Measurements from ENCODE around the gene PFKL.
"Not testable (repeated sequence)": the region's sequence is repeated elsewhere in the genome, so short reads cannot be mapped to it uniquely, and the experiment has no call there.

The PFKL gene

DNA sequence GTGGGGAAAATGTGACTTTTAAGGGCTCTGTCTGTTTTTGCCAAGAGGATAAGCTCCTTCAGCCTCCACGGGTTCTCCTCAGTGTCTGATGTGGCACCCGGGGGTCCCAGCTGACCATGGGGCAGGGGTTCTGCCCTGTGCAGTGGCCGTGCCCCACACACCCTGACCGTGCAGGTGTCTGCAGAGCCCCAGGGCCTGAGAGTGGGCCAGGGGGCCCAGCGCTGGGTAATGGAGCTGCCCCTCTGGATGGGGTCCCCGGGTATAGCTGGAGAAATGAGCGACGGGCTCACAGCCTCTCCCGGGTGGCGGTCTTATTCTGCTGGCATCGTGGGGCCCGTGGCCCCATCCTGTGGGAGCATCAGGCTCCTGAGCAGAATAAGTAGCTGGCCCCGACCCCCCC lies 2.9 kb upstream of the PFKL start:
- Mint-ChIP-seq H3K4me1 (ENCODE audit: low read depth) (peaks cover 38% of the 10 kb centered on the region), H3K4me3 (no peak overlapping the region), H3K9me3 (no peaks in the 10 kb centered on the region), H3K27me3 (no peaks in the 10 kb centered on the region), H3K27ac (no peak overlapping the region), H3K36me3 (ENCODE audit: low read depth) (no peaks in the 10 kb centered on the region)

DNA sequence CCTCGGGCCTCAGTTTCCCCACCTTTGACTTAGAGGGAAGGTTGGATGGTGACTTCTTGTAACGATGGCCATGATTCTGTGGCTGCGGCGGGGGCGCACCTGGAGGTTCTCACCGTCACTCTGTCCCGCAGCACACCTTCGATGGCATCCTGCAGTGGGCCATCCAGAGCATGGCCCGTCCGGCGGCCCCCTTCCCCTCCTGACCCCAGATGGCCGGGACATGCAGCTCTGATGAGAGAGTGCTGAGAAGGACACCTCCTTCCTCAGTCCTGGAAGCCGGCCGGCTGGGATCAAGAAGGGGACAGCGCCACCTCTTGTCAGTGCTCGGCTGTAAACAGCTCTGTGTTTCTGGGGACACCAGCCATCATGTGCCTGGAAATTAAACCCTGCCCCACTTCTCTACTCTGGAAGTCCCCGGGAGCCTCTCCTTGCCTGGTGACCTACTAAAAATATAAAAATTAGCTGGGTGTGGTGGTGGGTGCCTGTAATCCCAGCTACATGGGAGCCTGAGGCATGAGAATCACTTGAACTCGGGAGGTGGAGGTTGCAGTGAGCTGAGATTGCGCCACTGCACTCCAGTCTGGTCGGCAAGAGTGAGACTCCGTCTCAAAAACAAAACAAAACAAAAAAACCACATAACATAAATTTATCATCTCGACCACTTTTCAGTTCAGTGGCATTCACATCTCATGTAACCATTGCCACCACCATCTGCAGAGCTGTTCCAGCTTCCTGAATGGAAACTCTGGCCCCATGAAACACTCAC lies 2.1 kb upstream of the PFKL start:
- Mint-ChIP-seq H3K9me3 (no peaks in the 10 kb centered on the region), H3K27me3 (no peaks in the 10 kb centered on the region), H3K36me3 (ENCODE audit: low read depth) (no peaks in the 10 kb centered on the region), H3K4me3 (no peak overlapping the region), H3K4me1 (ENCODE audit: low read depth) (peaks cover 46% of the 10 kb centered on the region), H3K27ac (peak overlapping the region; percentile 47)

DNA sequence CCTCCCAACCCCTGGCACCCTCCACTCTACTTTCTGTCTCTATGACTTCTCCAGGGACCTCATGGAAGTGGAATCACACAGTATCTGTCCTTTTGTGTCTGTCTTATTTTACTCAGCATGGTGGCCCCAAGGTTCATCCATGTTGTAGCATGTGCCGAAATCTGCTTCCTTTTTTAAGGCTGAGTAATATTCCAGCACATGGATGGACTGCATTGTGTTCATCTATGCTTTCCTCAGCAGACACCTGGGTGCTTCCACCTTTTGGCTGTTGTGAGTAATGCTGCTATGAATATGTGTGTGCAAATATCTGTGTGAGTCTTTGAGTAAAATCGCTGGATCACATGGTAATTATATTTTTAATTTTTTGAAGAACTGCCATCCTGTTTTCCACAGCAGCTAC lies 1.6 kb upstream of the PFKL start:
- Mint-ChIP-seq H3K27ac (peak overlapping the region; percentile 47), H3K27me3 (no peaks in the 10 kb centered on the region), H3K9me3 (no peaks in the 10 kb centered on the region), H3K36me3 (ENCODE audit: low read depth) (no peaks in the 10 kb centered on the region), H3K4me3 (peak overlapping the region; percentile 37), H3K4me1 (ENCODE audit: low read depth) (peaks cover 51% of the 10 kb centered on the region)

DNA sequence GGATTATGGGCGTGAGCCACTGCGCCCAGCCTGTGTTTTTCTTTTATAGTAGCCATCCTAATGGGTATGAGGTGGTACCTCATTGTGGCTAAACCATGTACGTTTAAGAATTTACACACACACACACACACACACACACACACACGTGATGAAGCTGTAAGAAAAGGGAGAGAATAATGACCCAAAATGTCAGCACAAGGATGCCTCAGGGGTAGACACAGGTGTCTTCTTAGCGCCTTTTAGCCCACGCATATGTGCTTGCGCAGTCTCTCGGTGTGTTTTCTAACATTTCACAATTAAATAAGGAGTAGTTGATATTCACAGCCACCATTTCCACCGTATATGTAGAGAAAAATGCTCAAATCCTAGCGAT lies 782 bp upstream of the PFKL start:
- Mint-ChIP-seq H3K4me3 (peak overlapping the region; percentile 85), H3K27me3 (no peaks in the 10 kb centered on the region), H3K27ac (peak overlapping the region; percentile 97), H3K4me1 (ENCODE audit: low read depth) (peaks cover 56% of the 10 kb centered on the region), H3K9me3 (no peaks in the 10 kb centered on the region), H3K36me3 (ENCODE audit: low read depth) (no peaks in the 10 kb centered on the region)

DNA sequence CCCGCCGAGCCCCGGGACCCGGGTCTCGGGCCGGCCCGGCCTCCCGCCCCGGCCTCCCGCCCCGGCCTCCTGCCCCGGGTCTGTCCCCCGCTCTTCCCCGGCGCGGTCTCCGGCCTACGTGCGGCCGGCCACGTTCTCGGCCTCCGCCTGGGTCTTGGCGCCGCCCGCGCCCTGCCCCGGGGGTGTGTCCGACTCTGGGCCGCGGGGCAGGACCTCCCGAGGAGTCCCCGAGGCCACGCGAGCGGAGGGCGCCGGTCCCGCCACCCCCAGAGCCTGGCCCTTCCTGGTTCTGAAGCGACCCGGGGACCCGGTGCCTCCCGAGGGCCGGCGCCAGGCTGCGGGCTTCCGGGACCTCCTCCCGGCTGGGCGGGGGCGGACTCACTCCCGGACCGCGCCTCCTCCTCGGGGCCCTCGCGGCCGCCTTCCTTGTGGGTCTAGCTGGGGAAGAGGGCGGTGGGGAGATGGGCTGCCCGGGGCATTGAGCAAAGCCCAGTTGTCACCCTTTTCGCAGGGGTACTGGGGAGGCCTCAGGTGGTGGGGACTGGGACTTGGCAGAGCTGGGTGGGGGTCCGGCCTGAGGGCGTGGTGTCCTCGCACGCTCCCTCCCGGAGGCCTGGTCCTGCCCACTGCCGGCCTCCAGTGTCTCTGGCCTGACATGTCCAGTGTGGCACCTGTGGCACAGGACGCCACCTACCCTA lies 558 bp downstream of the PFKL start:
- Mint-ChIP-seq H3K4me1 (ENCODE audit: low read depth) (peaks cover 58% of the 10 kb centered on the region), H3K9me3 (no peaks in the 10 kb centered on the region), H3K27ac (peak overlapping the region; percentile 58), H3K36me3 (ENCODE audit: low read depth) (peaks cover 4% of the 10 kb centered on the region), H3K4me3 (peak overlapping the region; percentile 84), H3K27me3 (no peaks in the 10 kb centered on the region)

DNA sequence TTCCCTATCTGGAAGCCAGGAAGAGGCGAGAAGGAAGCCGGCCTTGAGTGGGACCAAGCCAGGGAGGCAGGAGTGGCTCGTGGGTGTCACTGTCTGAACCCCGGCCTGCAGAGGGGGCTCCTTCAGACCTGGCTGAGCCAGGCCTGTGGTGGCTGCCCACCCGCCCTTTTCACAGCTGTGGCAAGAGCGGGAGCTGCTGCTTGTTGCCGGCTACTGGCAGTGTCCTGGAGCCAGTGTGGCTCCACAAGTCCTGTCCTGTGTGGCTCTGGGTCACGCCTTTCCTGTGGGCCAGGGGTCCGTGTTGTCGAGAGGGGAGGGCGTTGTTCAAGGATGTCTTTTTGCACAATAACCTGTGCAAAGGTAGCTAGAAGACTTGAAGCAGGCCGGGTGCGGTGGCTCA lies 1.3 kb downstream of the PFKL start:
- no peaks in the 10 kb centered on the region for H3K9me3 Mint-ChIP-seq
- H3K4me3 Mint-ChIP-seq: peak overlapping the region; percentile 84
- H3K4me1 Mint-ChIP-seq (ENCODE audit: low read depth): peaks cover 56% of the 10 kb centered on the region
- H3K36me3 Mint-ChIP-seq (ENCODE audit: low read depth): peaks cover 4% of the 10 kb centered on the region
- H3K27me3 Mint-ChIP-seq: no peaks in the 10 kb centered on the region
- peak overlapping the region; percentile 58 for H3K27ac Mint-ChIP-seq

DNA sequence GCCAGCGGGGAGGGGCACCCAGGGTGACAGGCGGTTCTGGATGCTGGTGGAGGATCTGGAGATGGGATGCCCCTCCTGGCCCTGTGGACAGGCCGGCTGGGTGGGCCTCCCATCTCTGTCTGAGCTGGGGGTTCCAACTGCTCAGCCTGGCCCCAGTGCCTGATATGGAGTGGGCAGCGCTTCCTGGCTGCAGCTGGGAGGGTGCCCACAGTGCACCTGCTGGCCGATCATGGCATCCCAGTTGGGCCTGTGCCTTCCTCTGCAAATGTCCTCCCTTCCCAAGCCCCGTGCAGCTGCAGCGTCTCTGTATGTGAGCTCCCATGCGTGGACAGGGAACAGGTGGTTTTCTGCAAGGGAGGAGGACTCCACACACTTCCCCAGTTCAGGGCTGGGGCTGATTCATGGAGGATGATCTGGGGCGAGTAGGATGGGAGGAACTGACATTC lies 2.1 kb downstream of the PFKL start:
- peaks cover 56% of the 10 kb centered on the region for H3K4me1 Mint-ChIP-seq (ENCODE audit: low read depth)
- peak overlapping the region; percentile 32 for H3K4me3 Mint-ChIP-seq
- no peaks in the 10 kb centered on the region for H3K27me3 Mint-ChIP-seq
- peak overlapping the region; percentile 40 for H3K27ac Mint-ChIP-seq
- H3K9me3 Mint-ChIP-seq: no peaks in the 10 kb centered on the region
- peaks cover 4% of the 10 kb centered on the region for H3K36me3 Mint-ChIP-seq (ENCODE audit: low read depth)

DNA sequence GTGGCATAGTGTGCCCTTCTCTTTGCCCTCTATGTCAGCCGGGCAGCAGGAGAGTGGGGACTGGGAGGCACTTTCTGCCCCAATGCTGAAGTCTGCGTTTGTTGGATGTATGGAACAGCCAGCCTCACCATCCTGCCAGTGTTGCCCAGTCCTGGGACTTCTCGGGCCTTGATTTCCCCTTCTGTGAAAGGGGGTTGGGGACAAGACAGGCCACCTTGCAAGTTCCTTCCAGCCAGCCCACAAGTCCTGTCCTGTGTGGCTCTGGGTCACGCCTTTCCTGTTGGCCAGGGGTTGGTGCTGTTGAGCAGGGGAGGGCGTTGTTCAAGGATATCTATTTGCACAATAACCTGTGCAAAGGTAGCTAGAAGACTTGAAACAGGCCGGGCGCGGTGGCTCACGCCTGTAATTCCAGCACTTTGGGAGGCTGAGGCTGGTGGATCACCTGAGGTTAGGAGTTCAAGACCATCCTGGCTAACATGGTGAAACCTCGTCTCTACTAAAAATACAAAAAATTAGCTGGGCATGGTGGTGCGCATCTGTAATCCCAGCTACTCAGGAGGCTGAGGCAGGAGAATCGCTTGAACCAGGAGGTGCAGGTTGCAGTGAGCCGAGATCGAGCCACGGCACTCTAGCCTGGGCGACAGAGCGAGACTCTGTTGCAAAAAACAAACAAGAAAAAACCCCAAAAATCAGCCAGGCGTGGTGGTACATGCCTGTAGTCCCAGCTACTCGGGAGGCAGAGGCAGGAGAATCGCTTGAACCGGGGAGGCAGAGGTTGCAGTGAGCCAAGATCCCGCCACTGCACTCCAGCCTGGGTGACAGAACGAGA lies 2.9 kb downstream of the PFKL start:
- H3K27me3 Mint-ChIP-seq; H3K36me3 Mint-ChIP-seq (ENCODE audit: low read depth); H3K27ac Mint-ChIP-seq; H3K9me3 Mint-ChIP-seq: not testable (repeated sequence)
- Mint-ChIP-seq H3K4me1 (ENCODE audit: low read depth) (peaks cover 50% of the 10 kb centered on the region), H3K4me3 (peak overlapping the region; percentile 32)

DNA sequence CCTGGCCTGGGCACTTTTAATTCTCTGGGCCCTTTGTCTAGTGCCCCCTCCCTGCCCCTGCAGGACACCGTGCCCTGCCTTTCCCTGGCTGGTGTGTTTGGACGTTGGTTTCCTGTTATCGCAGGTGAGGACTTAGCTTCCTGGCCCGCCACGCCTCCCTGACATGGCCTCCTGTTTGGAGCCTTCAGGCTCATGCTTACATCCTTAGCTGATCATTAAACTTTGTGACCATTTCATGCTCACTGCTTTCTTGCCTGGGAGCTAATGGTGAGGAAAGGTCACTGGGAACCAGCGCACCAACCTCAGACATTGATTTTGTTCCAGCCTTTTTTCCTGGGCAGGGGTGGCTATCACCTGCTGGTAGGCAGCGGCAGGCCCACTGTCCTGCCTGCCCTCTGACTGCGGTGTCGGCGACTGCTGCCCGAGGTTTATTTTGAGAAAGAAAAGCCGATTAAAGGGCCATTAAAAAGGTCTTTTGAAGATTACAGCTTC lies 3.7 kb downstream of the PFKL start:
- Mint-ChIP-seq H3K4me3 (no peak overlapping the region), H3K27me3 (no peaks in the 10 kb centered on the region), H3K9me3 (no peaks in the 10 kb centered on the region), H3K27ac (no peak overlapping the region), H3K4me1 (ENCODE audit: low read depth) (peaks cover 43% of the 10 kb centered on the region), H3K36me3 (ENCODE audit: low read depth) (peaks cover 12% of the 10 kb centered on the region)

DNA sequence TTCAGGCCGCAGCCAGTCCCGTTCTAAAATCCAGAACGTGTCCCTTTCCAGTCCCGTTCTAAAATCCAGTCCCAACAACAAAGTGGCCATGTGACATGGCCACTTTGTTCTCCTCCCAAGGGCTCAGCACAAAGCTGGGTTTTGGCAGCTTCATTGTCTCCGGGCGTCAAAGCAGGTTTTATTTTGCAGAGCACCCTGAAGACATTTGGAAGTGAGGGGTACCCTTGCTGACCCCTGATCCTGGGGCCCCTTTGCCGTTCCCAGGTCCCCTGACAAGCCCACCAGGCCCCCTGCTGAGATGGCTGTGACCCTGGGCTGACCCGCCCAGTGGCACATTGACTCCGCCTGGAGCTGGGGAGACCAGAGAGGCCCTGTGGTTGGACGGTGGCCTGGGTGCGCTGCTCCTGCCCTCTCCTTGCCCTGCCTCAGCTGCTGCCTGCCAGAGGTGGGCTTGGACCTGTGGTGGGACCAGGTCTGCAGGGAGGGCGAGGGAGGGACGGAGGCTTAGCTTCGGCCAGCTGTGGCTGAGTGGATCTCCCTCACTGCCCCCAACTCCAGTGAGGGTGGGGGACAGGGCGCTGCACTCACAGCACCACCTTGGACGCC lies 4.3 kb downstream of the PFKL start:
- Mint-ChIP-seq H3K27ac (no peak overlapping the region), H3K4me3 (no peak overlapping the region), H3K27me3 (no peaks in the 10 kb centered on the region), H3K9me3 (no peaks in the 10 kb centered on the region), H3K36me3 (ENCODE audit: low read depth) (peaks cover 12% of the 10 kb centered on the region), H3K4me1 (ENCODE audit: low read depth) (peaks cover 39% of the 10 kb centered on the region)

DNA sequence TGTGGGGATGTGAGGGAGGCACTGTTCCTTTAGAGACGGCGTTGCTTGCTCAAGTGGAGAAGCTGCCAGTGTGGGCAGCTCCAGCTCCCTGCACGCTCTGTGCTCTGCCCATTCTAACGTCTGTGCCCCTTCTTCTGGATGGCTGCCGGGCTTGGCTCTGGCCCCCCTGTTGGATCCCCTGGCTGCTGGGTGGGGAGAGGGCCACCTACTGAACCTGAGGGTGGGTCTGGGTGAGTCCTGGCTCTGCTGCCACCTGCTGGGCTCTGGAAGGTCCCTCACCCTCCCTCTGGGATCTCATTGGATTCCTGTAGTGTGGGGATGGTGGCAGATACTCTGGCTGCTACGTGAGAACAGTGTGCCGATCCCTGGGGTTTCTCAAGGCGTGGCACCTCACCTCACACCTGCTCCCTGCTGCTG lies 5.0 kb downstream of the PFKL start:
- H3K36me3 Mint-ChIP-seq (ENCODE audit: low read depth): peaks cover 12% of the 10 kb centered on the region
- H3K27me3 Mint-ChIP-seq: no peaks in the 10 kb centered on the region
- H3K27ac Mint-ChIP-seq: peak overlapping the region; percentile 31
- no peaks in the 10 kb centered on the region for H3K9me3 Mint-ChIP-seq
- H3K4me1 Mint-ChIP-seq (ENCODE audit: low read depth): peaks cover 35% of the 10 kb centered on the region
- H3K4me3 Mint-ChIP-seq: no peak overlapping the region

DNA sequence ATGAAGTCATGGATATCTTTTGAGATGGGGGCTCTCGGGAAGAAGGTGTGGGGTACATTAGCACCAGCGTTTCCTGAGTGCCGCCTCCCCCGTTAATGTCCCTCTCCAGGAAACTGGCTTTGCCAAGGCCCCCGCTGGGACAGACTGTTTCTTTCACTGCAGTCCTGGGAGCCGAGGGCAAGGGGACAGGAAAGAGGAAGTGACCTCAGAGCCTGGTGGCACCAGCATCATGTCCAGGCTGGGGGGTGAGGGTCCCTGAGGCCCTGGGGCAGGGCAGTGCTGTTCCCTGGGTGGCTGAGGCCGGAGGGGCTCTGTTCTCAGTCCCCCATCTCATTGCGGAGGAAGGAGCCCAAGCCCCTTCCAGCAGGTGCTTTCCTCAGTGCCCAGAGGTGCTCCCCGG lies 5.8 kb downstream of the PFKL start:
- Mint-ChIP-seq H3K9me3 (no peaks in the 10 kb centered on the region), H3K4me1 (ENCODE audit: low read depth) (peaks cover 35% of the 10 kb centered on the region), H3K4me3 (no peak overlapping the region), H3K27me3 (no peaks in the 10 kb centered on the region), H3K36me3 (ENCODE audit: low read depth) (peaks cover 12% of the 10 kb centered on the region), H3K27ac (no peak overlapping the region)

DNA sequence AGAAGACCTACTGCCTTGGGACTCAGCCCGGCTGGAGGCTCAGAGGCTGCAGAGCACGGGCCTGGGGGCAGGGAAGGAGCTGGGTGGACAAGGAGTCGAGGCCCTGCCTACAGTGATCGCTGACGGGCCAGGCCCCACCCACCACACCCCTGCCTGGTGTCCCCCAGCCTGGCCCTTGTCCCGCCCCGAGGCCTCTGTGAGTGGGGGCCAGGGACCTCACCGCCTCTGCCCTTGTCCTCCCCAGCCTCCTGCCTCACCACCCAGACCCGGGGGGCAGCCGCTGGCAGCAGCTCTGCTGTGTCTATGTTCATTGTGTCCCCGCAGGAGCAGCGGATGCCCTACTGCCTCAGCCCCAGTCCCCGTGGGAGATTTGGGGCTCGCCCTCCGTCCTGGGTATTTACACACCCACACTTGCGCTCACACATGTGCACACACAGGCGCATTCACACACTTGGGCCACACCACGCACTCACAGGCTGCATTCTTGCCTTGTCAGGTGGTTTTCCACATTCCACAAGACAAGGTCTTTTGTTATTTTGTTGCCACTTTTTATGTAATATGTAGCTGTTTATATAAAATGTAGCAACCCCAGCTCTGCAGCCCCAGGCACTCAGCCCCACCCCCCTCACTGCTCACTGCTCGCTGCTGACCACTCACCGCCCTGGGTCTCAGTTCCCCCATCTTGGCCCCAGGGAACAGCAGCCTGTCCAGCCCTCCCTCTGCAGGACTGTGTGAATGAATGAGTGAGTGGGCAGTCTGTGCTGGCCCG lies 7.3 kb downstream of the PFKL start:
- no peaks in the 10 kb centered on the region for H3K27me3 Mint-ChIP-seq
- peaks cover 22% of the 10 kb centered on the region for H3K4me1 Mint-ChIP-seq (ENCODE audit: low read depth)
- no peak overlapping the region for H3K4me3 Mint-ChIP-seq
- H3K9me3 Mint-ChIP-seq: no peaks in the 10 kb centered on the region
- no peak overlapping the region for H3K27ac Mint-ChIP-seq
- peaks cover 19% of the 10 kb centered on the region for H3K36me3 Mint-ChIP-seq (ENCODE audit: low read depth)
